IMR-90 (cell line): ENCODE measurements around the gene NDFIP2. TPM values are rescaled to one million over a fixed set of nuclear protein-coding genes. Genes with fewer than 3 reads are reported as not detected.

Source experiments
- ATAC-seq: fragments of 200-7000 bp; cut with Tn5 transposase; 2 replicates; pipeline ENCODE4 v1.9.1; 2020; ENCODE audit warnings: low read depth, mild to moderate bottlenecking, moderate library complexity
- BruUV-seq: library from RNA; stranded (reverse); fragments of 400-500 nt; replicated peaks from 2 replicates; lab custom pipeline; 2021; lab: Mats Ljungman, UMichigan
- CTCF ChIA-PET: fragments of 300-600 bp; formaldehyde crosslinking; extraction: SDS; loops from one replicate; lab custom pipeline; 2021; ENCODE audit warnings: antibody characterized with exemption; lab: Yijun Ruan, JAX
- POLR2A ChIA-PET: fragments of 300-600 bp; sonication (Branson Sonifier 250); formaldehyde crosslinking; loops from one replicate; lab custom pipeline; 2022; ENCODE audit warnings: antibody characterized with exemption; ENCODE audit not compliant: unreplicated experiment; lab: Charles Lee
- DNase-seq: peaks from one replicate; pipeline ENCODE4 v3.0.0; 2013
- H2AFZ ChIP-seq: replicated peaks from 2 replicates; pipeline ENCODE3; 2013; ENCODE audit warnings: low read length, mild to moderate bottlenecking; ENCODE audit not compliant: poor library complexity
- H2AK5ac ChIP-seq: 2 replicates; pipeline ENCODE4 v1.6.1; 2013; ENCODE audit warnings: low read depth, low read length, inconsistent platforms
- H2AK9ac ChIP-seq: replicated peaks from 2 replicates; pipeline ENCODE3; 2013; ENCODE audit warnings: mild to moderate bottlenecking, low read depth, low read length, moderate library complexity; ENCODE audit not compliant: poor library complexity
- H2BK120ac ChIP-seq: 2 replicates; pipeline ENCODE4 v1.6.1; 2013; ENCODE audit warnings: low read depth, low read length, inconsistent platforms
- H2BK15ac ChIP-seq: 3 replicates; pipeline ENCODE4 v1.6.1; 2013; ENCODE audit warnings: low read depth, low read length, inconsistent platforms
- H2BK20ac ChIP-seq: 2 replicates; pipeline ENCODE4 v1.6.1; 2013; ENCODE audit warnings: low read depth, mild to moderate bottlenecking, inconsistent platforms, low read length, moderate library complexity
- H2BK5ac ChIP-seq: 2 replicates; pipeline ENCODE4 v1.6.1; 2013; ENCODE audit warnings: mild to moderate bottlenecking, low read depth, low read length, inconsistent platforms; ENCODE audit not compliant: poor library complexity, severe bottlenecking
- H3K14ac ChIP-seq: replicated peaks from 2 replicates; pipeline ENCODE4 v1.6.1; 2013; ENCODE audit warnings: low read depth, low read length, inconsistent platforms
- H3K18ac ChIP-seq: 2 replicates; pipeline ENCODE4 v1.6.1; 2013; ENCODE audit warnings: low read depth, low read length, control low read depth
- H3K23ac ChIP-seq: 2 replicates; pipeline ENCODE4 v1.6.1; 2013; ENCODE audit warnings: low read depth, low read length, inconsistent platforms
- H3K27ac ChIP-seq: 2 replicates; pipeline ENCODE4 v1.5.1; 2013; ENCODE audit warnings: mild to moderate bottlenecking, control low read depth, low read length; ENCODE audit not compliant: insufficient read depth
- H3K27me3 ChIP-seq: 2 replicates; pipeline ENCODE4 v1.6.1; 2013; ENCODE audit warnings: low read length; ENCODE audit not compliant: control insufficient read depth, insufficient read depth
- H3K36me3 ChIP-seq: 2 replicates; pipeline ENCODE4 v1.6.1; 2013; ENCODE audit warnings: low read length, mixed read lengths; ENCODE audit not compliant: control insufficient read depth, insufficient read depth
- H3K4ac ChIP-seq: 2 replicates; pipeline ENCODE4 v1.6.1; 2013; ENCODE audit warnings: low read depth, low read length, inconsistent platforms
- H3K4me1 ChIP-seq: 2 replicates; pipeline ENCODE4 v1.6.1; 2013; ENCODE audit warnings: low read length, mixed read lengths; ENCODE audit not compliant: control insufficient read depth, insufficient read depth
- H3K4me2 ChIP-seq: 2 replicates; pipeline ENCODE4 v1.6.1; 2013; ENCODE audit warnings: low read depth, mild to moderate bottlenecking, control low read depth, low read length, moderate library complexity
- H3K4me3 ChIP-seq: 2 replicates; pipeline ENCODE4 v1.5.1; 2013; ENCODE audit warnings: low read depth, mild to moderate bottlenecking, control low read depth, low read length, moderate library complexity; ENCODE audit not compliant: insufficient read depth
- H3K56ac ChIP-seq: 2 replicates; pipeline ENCODE4 v1.6.1; 2013; ENCODE audit warnings: low read length, inconsistent platforms; ENCODE audit not compliant: insufficient read depth; ENCODE audit errors: extremely low read depth
- H3K79me1 ChIP-seq, 2 experiments: 2 replicates each; pipeline ENCODE4 v1.6.1; 2013; ENCODE audit warnings: low read length in 2 of 2, inconsistent platforms in 1 of 2, low read depth in 1 of 2
- H3K9ac ChIP-seq: 2 replicates; pipeline ENCODE4 v1.6.1; 2013; ENCODE audit warnings: low read depth, low read length, control low read depth
- H3K9me1 ChIP-seq: 2 replicates; pipeline ENCODE4 v1.6.1; 2013; ENCODE audit warnings: low read length, inconsistent platforms; ENCODE audit not compliant: insufficient read depth
- H3K9me3 ChIP-seq: 2 replicates; pipeline ENCODE4 v1.6.1; 2013; ENCODE audit warnings: low read length; ENCODE audit not compliant: control insufficient read depth, insufficient read depth
- H4K20me1 ChIP-seq: 2 replicates; pipeline ENCODE4 v1.6.1; 2013; ENCODE audit warnings: low read length, inconsistent platforms; ENCODE audit not compliant: insufficient read depth
- H4K5ac ChIP-seq: 2 replicates; pipeline ENCODE4 v1.6.1; 2013; ENCODE audit warnings: mild to moderate bottlenecking, low read depth, low read length, control low read depth
- H4K8ac ChIP-seq, 2 experiments: 2 replicates each; pipeline ENCODE4 v1.6.1; 2013; ENCODE audit warnings: low read depth in 2 of 2, low read length in 2 of 2, control low read depth in 1 of 2, inconsistent platforms in 1 of 2
- H4K91ac ChIP-seq: 2 replicates; pipeline ENCODE4 v1.6.1; 2013; ENCODE audit warnings: low read depth, low read length, inconsistent platforms; ENCODE audit not compliant: insufficient read depth
- BHLHE40 ChIP-seq: fragments of 150-350 bp; IDR thresholded peaks from 2 replicates; pipeline ENCODE4 v1.6.1; 2016; ENCODE audit warnings: mild to moderate bottlenecking, low read depth, low read length
- CEBPB ChIP-seq: IDR thresholded peaks from 2 replicates; pipeline ENCODE4 v1.6.1; 2012; ENCODE audit warnings: low read depth, low read length, improper control_type of control experiment
- CHD1 ChIP-seq: IDR thresholded peaks from 2 replicates; pipeline ENCODE4 v1.6.1; 2012; ENCODE audit warnings: low read depth, low read length, improper control_type of control experiment
- ELK1 ChIP-seq: fragments of 150-350 bp; IDR thresholded peaks from 2 replicates; pipeline ENCODE4 v1.6.1; 2016; ENCODE audit warnings: low read depth, mild to moderate bottlenecking, low read length, moderate library complexity, borderline replicate concordance
- FOS ChIP-seq: fragments of 150-350 bp; IDR thresholded peaks from 2 replicates; pipeline ENCODE4 v1.6.1; 2016; ENCODE audit warnings: low read depth, low read length
- MAZ ChIP-seq: IDR thresholded peaks from 2 replicates; pipeline ENCODE4 v1.6.1; 2012; ENCODE audit warnings: low read depth, mild to moderate bottlenecking, low read length, improper control_type of control experiment, moderate library complexity, borderline replicate concordance
- MXI1 ChIP-seq: IDR thresholded peaks from 2 replicates; pipeline ENCODE4 v1.6.1; 2012; ENCODE audit warnings: low read depth, mild to moderate bottlenecking, low read length, moderate library complexity, borderline replicate concordance
- RCOR1 ChIP-seq: IDR thresholded peaks from 2 replicates; pipeline ENCODE4 v1.6.1; 2012; ENCODE audit warnings: mild to moderate bottlenecking, low read length, improper control_type of control experiment; ENCODE audit not compliant: insufficient replicate concordance
- RFX5 ChIP-seq: IDR thresholded peaks from 2 replicates; pipeline ENCODE4 v1.8.0; 2012; ENCODE audit warnings: low read depth, mild to moderate bottlenecking, low read length, moderate library complexity
- USF2 ChIP-seq: fragments of 150-350 bp; IDR thresholded peaks from 2 replicates; pipeline ENCODE4 v1.6.1; 2017; ENCODE audit warnings: mild to moderate bottlenecking, antibody characterized with exemption, low read length, low read depth
- WGBS, 2 experiments: methylation state at CpG; one replicate each; pipeline versions ENCODE4 v1.1.5 to v1.1.7; 2013; ENCODE audit warnings: missing lambda C conversion rate in 2 of 2; ENCODE audit not compliant: insufficient read length in 1 of 2; ENCODE audit errors: extremely low coverage in 2 of 2; 5-methylcytosine and 5-hydroxymethylcytosine counted together
- dilution Hi-C: fragments of 300-500 bp; cut with HindIII; formaldehyde crosslinking; loops from one replicate; pipeline ENCODE4 v1.14.3; 2018; ENCODE audit warnings: low sequenced_read_pairs; ENCODE audit not compliant: unreplicated experiment
- in situ Hi-C: fragments of 300-500 bp; cut with MboI; formaldehyde crosslinking; loops from 3 replicates; pipeline ENCODE4 v1.14.3; 2019; ENCODE audit warnings: low sequenced_read_pairs, inconsistent platforms, mixed read lengths
- intact Hi-C: fragments of 100-400 bp; cut with micrococcal nuclease; formaldehyde crosslinking; loops from 2 replicates; pipeline ENCODE4 v1.10.0; 2022
- polyA plus RNA-seq, 3 experiments: library from polyadenylated mRNA; depleted of rRNA; stranded (reverse); fragments of >200 nt; gene quantifications; 2 replicates each; pipeline ENCODE4 v1.2.3, GENCODE V29; 2012; ENCODE audit warnings: low replicate concordance in 1 of 3
- total RNA-seq: library from RNA; depleted of rRNA; stranded (reverse); fragments of >200 nt; gene quantifications from 2 replicates; pipeline ENCODE4 v1.2.3, GENCODE V29; 2012

Gene NDFIP2
- total and polyA plus RNA-seq, 2 of the 4 experiments (the other 2 are of a cell fraction): 23.8 to 25.8 TPM

GRCh38 chr13:79508224-79508961 is 27.4 kb downstream of the NDFIP2 start:
- ChIA-PET CTCF (no interaction called here), POLR2A (no interaction called here)
- no peak overlapping the region for H2BK120ac ChIP-seq
- no peak overlapping the region for H2AFZ ChIP-seq
- H2AK5ac ChIP-seq: no peak overlapping the region
- no peak overlapping the region for H3K27ac ChIP-seq
- H3K9ac ChIP-seq: no peak overlapping the region
- intact Hi-C loops (no loop called here), dilution Hi-C loops (no loop called here), in situ Hi-C loops (no loop called here)
- no peak overlapping the region for H3K4me3 ChIP-seq
- H4K8ac ChIP-seq: no peak overlapping the region
- no peak overlapping the region for H3K4me2 ChIP-seq
- H3K56ac ChIP-seq: no peak overlapping the region
- no peaks in the 10 kb centered on the region for H3K36me3 ChIP-seq
- H4K5ac ChIP-seq: no peak overlapping the region
- peaks cover 1% of the 10 kb centered on the region; the same call in 1 of the 2 replicates for H3K4me1 ChIP-seq
- no peak overlapping the region for H3K4ac ChIP-seq
- H3K23ac ChIP-seq: no peak overlapping the region
- peaks cover 5% of the 10 kb centered on the region; the same call in 1 of the 2 replicates for H4K20me1 ChIP-seq
- H4K91ac ChIP-seq: no peak overlapping the region
- H2BK20ac ChIP-seq: no peak overlapping the region
- H3K18ac ChIP-seq: no peak overlapping the region
- TF ChIP-seq CEBPB (no peak), BHLHE40 (no peak), ELK1 (no peak), RFX5 (no peak), MAZ (no peak), USF2 (no peak), MXI1 (no peak), CHD1 (no peak), RCOR1 (no peak), FOS (no peak)
- H3K14ac ChIP-seq: no peak overlapping the region
- no peaks in the 10 kb centered on the region for H3K9me3 ChIP-seq
- no peaks in the 10 kb centered on the region for H3K27me3 ChIP-seq
- BruUV-seq: no TSS peak
- no peaks in the 10 kb centered on the region for H3K9me1 ChIP-seq
- DNase-seq: no peak
- peaks cover 22 to 24% of the 10 kb centered on the region in 2 experiments for H3K79me1 ChIP-seq
- H2AK9ac ChIP-seq: no peak overlapping the region
- no peak for ATAC-seq
- no CpG with 5 or more reads among the region's 6 CpGs for WGBS, 2 experiments
- no peak overlapping the region for H2BK5ac ChIP-seq
- no peak overlapping the region for H2BK15ac ChIP-seq
